ENCODE results near the gene DNAJB6.

- TF ChIP-seq, protein P1, sequence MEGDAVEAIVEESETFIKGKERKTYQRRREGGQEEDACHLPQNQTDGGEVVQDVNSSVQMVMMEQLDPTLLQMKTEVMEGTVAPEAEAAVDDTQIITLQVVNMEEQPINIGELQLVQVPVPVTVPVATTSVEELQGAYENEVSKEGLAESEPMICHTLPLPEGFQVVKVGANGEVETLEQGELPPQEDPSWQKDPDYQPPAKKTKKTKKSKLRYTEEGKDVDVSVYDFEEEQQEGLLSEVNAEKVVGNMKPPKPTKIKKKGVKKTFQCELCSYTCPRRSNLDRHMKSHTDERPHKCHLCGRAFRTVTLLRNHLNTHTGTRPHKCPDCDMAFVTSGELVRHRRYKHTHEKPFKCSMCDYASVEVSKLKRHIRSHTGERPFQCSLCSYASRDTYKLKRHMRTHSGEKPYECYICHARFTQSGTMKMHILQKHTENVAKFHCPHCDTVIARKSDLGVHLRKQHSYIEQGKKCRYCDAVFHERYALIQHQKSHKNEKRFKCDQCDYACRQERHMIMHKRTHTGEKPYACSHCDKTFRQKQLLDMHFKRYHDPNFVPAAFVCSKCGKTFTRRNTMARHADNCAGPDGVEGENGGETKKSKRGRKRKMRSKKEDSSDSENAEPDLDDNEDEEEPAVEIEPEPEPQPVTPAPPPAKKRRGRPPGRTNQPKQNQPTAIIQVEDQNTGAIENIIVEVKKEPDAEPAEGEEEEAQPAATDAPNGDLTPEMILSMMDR (conservative IDR thresholded peaks at IDR 0.05; ENCODE audit: low read length) = no peak
- no peak for TF ChIP-seq EZH2phosphoT487 (IDR thresholded peaks at IDR 0.05; ENCODE audit: borderline replicate concordance, low read depth, low read length)
Measured at GRCh38 chr7:157446322-157446721, 109.5 kb downstream of the DNAJB6 start.
